ENCODE measurements around the gene INAVA.

INAVA gene

GRCh38 chr1:200877010-200877409 is 17.7 kb upstream of the INAVA start:
- DNase-seq (ENCODE audit: low spot score): no peak

- DNase-seq (ENCODE audit: low spot score): no peak
Observed at GRCh38 chr1:200877839-200878551, 16.7 kb upstream of the INAVA start.

DNA sequence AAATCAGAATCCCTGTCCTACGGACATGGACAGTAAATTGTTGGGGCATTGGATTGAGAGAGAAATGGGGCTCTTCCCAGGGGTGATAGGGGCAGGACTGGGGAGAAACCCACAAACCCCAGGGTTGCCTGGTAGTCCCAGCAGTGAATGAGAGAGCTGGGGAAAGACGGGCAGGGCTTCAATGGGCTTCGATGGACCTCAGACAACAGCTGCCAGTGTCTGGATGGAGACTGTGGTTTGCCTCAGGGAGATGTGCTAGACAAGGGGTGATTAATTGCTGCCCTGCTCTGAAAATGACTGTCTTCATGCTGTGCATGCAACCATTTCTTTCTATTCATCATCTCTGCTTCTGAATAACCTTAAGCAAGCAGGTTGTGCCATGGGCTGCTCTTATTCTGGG is 14.5 kb upstream of the INAVA start:
- DNase-seq (ENCODE audit: low spot score): no peak

- no peak for DNase-seq (ENCODE audit: low spot score)
Observed at GRCh38 chr1:200883118-200883517, 11.6 kb upstream of the INAVA start.

DNA sequence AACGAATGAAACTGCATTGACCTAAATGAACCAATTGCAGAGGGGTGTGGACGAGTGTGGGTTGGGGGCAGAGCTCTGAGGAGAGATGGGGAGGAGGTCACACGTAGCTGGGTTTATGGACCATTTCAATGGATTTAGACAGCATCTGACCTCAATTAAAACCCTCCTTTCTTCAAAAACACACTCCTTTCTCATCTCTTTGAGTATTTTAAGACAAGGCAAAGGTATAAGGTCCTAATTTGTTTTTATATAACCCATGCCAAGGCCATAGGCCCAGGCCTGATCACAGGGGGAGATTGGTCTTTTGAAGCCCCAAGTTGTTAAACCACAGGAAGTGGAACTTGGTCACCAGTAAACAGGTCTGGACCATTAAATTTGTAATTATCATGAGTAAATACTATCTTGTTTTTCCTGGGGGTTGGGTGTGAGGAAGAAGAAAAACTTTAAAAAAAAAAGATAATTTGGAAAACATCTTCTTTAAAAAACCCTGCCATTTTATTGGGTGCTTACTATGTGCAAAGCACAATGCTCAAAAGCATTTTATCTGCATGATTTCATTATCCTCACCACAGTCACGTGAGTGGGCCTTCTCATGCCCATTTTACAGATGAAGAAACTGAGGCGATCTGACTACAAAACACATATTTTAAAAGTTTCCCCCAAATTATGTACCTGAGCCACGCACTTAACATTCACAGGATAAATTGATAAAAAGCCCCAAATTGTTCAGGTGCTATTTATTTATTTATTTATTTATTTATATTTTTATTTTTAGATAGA is 8.9 kb upstream of the INAVA start:
- no peak for DNase-seq (ENCODE audit: low spot score)

DNA sequence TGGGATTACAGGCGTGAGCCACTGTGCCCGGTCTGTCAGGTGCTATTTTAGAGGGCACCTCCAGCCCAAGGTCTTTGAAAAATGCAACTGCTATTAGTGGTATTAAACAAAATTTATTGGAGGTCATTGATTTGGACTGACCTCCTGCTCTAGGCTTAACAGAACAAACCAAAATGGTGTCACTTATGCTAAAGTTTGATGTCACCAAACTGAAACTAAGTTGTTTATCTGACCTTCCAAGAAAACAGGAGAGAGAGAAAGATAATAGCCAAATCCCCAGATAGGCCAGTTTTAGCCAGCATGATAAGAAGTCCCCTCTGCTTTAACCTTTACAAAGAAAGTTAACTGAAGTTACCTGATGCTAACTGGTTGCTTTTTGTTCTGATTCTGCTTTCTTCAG is 8.1 kb upstream of the INAVA start:
- no peak for DNase-seq (ENCODE audit: low spot score)

DNA sequence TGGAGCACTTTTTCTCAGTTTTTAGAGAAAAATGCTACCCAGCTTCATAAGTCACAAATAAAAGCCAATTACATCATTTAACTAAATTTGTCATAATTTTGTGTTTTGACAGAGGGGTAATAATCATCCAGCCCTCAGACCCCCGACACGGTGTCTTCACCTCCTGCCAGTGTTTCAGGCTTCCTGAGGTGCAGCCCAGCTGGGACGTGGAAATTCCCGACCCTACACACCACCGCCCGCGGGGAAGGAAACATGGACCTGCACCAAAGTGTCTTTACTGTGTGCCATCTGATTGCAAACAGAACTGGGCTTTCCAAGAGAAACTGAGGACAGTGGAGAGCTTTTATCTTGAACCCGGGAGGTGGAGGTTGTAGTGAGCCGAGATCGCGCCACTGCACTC is 7.7 kb upstream of the INAVA start:
- no peak for DNase-seq (ENCODE audit: low spot score)

DNA sequence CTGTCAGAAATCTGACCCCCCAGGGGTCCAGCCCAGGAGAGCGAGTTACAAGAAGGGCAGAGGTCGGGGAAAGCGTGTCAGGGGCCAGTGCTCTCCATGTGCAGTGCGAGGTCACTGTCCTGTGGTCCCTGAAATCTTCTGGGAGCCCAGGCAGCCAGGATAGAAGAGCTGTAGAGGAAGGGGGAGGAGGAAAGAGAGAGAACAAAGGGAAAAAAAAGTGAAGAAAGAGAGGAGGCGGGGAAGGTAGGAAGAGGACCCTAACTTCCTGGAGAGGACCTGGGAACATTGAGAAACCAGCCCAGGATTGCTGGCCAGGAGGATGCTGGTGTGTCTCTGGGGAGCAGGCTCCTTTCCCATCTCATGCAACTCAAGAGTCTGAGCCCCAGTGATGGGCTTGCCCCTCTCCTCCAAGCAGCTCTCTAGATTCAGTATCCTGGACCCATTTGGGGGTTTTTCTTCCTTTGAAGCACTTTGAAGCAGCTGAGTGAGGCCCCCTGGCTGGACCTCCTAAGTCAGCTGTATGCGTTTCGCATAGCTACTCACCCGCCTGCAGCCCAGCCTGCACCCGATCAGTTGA is 6.8 kb upstream of the INAVA start:
- DNase-seq (ENCODE audit: low spot score): no peak

GRCh38 chr1:200888349-200888838 is 6.3 kb upstream of the INAVA start:
- no peak for DNase-seq (ENCODE audit: low spot score)

- no peak for DNase-seq (ENCODE audit: low spot score)
Observed at GRCh38 chr1:200889571-200889970, 5.1 kb upstream of the INAVA start.

- no peak for DNase-seq (ENCODE audit: low spot score)
Observed at GRCh38 chr1:200890027-200890426, 4.7 kb upstream of the INAVA start.

DNA sequence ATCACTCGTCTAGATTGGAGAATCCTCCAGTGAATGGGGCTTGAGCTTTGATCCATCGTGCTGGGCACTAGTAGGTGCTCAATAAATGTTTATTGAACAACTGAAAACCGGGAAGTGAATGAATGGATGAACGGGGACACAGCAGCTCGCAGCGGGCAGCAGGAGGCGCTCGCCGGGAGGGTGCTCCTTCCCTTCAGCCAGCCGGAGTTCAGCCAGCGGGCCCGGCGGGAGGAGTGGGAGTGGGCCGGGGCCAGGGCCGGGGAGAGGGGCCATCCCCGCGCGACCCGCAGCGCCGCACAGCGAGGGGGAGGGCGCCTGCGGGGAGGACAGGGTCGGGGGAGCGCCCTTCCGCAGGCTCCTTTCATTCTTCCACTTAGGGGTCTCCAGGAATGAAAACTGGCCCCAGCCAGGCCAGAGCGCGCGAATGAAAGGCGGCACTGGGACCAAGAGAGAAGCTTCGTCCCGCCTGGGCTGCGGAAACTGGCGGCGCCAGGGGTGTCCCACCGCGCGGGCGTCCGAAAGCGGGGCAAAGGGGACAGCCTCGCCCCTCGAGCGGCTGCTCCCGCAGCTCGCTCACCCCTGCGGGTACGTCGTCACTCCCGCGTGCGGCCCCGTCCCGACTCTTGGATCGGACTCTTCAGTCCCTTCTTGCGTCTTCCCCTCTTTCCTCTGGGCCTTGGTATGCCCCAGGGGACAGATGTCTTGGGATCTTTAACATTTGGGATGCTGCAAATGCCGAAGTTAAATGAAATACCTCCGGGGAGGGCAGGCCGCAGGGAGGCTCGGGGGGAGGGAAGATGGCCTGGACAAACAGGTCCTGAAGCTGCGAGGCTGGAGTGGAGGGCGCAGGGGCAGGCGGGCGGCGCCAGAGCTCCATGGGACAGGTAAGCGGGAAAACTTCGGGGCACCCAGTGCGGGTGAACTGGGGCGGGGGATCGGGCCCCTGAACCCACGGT is 3.6 kb upstream of the INAVA start:
- DNase-seq (ENCODE audit: low spot score): peak; percentile 89

- peak; percentile 86 for DNase-seq (ENCODE audit: low spot score)
Observed at GRCh38 chr1:200891774-200892157, 2.9 kb upstream of the INAVA start.

DNA sequence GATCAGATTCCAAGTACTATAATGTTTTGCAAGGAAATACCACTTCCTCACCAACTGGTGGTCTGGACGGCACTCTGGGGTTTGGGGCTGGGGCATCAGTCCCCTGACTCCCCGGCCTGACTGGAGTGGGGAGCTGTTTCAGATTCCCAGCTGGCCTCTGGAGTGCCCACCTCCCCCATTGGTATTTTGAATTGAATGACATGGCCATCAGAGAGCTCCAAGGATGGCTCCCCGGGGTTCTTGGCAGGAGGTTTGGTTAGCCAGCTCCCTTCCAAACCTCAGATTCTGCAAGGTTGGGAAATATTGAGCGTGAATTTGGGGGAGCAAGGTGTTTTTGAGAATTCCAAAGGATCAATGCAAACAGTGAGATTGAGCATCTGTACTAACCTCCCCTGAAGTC is 2.2 kb upstream of the INAVA start:
- no peak for DNase-seq (ENCODE audit: low spot score)

DNA sequence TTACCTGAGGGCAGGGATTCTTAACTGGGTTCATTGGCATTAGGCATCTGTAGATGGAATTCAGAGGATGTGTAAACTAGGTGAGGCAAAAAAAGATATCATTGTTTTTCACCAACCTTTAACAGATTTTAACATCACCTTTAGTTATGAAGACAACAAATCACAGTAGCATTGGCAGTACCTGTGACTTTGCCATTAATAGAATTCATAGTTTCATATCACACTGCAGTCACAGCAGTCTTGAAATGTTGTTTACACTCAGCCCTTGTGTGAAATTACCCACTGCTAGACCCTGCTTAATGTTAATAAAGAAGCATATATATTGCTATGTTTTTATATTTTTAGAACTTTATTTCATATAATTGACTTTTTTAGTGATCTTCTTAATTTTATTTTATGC is 1.7 kb upstream of the INAVA start:
- no peak for DNase-seq (ENCODE audit: low spot score)

GRCh38 chr1:200893411-200893901 is 1.2 kb upstream of the INAVA start:
- DNase-seq (ENCODE audit: low spot score): no peak

DNA sequence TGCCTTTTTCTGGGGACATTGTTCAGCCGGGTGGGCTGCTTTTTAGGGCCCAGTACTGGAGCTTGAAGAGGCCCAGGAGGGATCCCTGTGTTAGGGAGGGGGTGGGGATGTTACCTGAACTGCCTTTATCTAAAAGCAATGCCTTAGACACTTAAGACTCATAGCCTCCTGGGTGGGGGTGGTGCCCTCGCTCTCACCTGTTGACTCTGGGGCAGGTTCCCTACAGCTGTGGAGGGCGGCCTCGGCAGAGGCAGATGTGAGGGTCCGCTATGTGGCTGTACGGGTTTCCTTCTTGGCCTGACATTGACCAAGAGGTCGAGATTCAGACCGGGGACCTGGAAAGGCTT is 716 bp downstream of the INAVA start:
- DNase-seq (ENCODE audit: low spot score): no peak

DNA sequence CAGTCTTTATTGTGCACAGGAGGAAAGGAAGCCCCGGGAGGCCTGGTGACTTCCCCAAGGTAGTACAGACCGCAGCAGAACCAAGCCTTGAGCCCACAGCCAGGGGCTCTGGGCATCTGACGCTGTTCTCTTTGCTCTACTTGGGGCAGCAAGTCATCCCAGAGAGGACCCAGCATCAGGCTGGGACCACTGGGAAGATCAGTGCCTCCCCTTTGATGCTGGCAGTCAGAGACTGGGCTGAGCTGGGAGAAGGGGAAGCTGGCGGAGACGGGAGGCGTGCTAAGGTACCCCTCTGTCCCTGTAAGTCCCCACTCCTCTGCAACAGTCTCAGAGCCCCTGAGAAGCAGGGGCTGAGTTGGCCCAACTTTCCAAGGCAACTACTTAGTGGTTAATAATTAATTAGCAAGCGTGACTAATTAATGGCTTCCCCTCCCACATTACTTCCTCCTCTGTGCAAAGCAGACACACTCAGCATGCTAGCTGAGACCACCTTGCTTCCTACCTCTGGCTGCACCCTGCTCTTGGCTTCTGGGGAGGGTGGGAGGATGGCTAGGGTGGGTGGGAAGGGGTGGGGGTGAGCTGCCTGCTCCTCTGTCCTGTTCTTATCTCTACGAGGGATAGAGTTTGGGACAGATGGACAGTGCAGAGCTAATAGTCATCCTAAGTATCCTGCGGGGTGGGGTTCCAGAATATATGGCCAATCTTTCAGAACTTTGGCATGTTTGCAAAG is 1.3 kb downstream of the INAVA start:
- DNase-seq (ENCODE audit: low spot score): no peak

- no peak for DNase-seq (ENCODE audit: low spot score)
Observed at GRCh38 chr1:200896531-200897196, 2.0 kb downstream of the INAVA start.

- DNase-seq (ENCODE audit: low spot score): no peak
Observed at GRCh38 chr1:200897259-200897658, 2.6 kb downstream of the INAVA start.

DNA sequence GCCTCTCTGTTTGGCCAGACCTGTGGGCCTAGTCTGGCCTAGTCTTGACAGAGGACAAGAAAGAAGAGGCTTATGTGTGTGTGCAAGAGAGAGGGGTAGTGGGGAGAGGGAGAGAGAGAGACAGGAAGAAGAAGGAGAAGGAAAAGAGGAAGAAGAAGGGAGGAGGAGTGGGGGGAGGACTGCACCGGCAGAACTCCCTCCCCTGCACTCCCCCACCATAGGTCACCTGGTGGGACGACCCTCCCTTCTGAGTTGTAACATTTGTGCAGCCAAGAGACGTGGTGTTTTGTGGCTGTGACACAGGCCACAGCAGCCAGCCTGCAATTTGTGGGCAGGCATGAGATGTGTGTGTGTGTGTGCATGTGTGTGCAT is 4.3 kb downstream of the INAVA start:
- no peak for DNase-seq (ENCODE audit: low spot score)
